NOMO-1 treated with DMSO at 0.1 percent for 48 hours (cell line): Measurements from ENCODE around the gene DOCK11.
A peak's percentile ranks its signal among the peaks of the same experiment; 100 is the strongest.

Experiments used
- DNase-seq: peaks from one replicate; lab custom pipeline; 2025; ENCODE audit not compliant: unreplicated experiment; lab: John Stamatoyannopoulos, UW

DOCK11 gene

DNA sequence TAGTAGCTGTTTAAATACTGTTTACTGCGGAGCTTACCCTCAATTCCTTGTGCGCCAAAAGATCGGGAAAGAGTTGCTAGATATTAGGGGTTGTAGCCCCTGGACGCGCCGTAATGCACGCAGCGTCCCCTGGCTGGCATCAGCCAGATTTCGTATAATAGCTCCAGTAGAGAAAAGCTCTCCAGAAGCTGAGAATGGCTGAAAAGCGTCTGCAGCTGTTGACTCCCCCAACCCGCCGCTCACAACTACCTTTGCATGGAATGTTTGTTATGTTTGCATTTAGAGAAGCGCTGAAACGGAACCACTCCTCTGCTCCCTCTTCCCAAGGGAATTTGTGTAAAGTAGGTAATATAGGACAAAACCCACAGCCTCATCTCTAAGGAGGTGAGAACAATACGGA lies 3.7 kb downstream of the DOCK11 start:
- DNase-seq: no peak

DNA sequence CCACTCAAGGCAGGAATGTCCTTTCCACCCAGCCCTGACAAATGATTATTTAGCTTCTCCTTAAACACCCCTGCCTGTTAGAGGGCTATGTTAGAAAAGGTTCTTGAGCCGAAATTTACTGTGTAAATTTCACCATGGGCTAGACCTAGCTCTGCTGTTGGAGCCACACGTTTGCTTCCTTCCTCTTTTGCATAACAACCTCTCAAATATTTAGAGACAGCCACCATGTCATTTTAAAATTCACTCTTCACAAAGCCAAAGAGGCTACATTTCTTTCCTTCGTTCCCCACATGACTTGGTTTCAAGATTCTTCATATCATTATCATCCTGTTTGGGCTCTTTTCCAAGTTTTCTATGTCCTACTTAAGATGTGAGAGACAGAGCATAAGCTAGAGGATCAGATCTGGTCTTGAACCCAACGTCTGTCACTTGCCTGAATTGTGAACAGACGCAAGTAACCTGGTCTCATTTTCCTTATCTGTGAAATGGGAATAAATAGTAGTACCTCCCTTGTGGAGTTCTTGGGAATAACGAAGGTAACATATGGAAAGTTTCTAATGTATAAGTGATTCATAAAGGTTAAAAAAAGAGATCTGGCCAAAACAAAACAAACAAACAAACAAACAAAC lies 6.7 kb downstream of the DOCK11 start:
- DNase-seq: peak; percentile 78

DNA sequence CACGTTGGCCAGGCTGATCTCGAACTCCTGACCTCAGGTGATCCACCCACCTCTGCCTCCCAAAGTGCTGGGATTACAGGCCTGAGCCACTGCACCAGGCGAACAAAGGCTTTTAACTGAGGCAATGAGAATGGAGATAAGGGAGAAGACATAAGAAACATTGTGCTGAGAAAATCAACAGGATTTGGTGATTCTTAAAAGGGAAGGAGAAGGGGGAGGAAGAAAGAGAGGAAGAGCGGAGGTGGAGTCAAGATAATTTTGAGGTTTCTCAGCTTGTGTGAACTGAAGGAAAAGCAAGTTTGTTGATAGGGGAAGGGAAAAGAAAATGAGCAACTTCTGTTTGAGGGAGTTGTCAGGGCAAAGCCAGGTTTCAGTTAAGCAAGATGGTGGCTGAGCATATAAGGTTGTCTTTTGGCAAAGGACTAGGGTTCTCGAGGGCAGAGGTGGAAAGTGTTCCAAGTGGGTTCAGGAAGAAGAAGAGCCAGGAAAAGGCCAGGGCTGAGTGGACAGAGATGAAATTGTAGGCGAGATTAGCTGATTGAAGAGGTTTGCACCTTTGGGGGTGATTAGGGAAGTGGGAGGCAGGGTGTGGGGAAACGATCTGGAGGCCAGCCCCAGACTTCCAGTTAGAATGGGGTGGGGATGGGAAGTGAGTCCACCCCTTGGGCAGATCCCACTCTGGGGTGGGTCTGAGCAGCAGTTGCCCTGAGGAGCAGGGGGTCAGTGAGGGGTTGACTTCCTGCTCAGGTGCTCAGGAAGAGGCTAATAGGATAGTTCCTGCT lies 7.8 kb downstream of the DOCK11 start:
- DNase-seq: peak; percentile 29

DNA sequence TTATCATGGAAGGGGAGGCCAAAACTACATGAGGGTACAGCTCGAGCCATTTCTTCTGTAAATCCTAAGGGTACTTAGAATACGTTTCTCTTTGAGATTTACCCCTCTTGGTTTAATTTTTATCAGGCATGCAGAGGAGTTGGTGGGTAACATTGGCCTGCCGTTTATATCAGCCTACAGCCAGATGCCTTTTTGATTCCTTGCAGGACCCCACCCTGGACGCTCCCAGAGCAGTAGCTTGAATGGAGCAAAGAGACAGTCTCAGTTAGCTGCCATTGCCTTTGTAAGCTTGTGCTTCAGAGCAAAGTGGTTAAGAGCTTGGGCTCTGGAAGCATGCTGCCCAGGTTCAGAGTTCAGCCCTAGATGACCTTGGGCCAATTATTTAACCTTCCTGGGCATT lies 9.0 kb downstream of the DOCK11 start:
- no peak for DNase-seq

DNA sequence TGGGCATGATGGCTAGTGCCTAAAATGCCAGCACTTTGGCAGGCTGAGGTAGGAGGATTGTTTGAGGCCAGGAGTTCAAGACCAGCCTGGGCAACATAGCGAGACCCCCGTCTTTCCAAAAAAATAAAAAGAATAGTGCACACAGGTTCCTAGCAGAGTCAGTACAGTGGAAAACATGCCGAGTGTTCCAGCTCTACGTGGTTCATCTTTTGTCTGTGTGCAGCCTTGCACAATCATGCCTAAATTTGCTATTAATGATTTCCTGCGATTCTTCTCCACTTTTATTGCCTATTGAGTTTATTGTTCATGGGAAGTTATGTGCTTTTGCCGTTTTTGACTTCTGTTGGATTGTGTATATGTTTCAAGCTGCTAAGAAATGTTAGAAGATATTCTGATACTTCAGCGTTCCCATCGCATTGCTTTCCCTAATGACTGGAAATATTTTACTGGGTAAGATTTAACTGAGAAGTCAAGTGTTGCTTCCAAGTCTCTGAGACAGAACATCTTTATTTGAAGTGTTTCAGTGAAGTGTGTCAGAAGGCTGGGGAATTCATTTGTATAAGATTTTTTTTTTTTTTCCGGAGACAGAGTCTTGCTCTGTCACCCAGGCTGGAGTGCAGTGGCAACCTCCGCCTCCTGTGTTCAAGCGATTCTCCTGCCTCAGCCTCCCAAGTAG lies 11.3 kb downstream of the DOCK11 start:
- no peak for DNase-seq

DNA sequence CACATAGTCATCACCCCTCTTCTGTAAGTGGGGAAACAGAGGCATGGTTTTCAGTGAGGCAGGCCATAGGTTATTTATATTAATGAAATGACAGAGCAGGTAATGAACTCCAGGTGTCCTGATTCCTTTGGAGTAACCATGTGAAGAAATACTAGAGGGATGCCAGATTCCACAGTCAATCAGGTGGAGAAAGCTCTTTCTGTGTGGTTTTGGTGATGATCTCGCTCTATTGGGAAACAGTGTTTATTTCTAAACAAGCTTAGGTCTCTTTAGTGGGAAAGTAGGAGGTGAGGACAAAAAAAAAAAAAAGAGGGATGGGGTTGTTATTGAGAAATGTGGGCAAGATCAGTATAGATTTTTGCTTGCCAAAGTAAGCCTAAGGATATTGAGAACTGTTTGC lies 12.2 kb downstream of the DOCK11 start:
- DNase-seq: no peak

DNA sequence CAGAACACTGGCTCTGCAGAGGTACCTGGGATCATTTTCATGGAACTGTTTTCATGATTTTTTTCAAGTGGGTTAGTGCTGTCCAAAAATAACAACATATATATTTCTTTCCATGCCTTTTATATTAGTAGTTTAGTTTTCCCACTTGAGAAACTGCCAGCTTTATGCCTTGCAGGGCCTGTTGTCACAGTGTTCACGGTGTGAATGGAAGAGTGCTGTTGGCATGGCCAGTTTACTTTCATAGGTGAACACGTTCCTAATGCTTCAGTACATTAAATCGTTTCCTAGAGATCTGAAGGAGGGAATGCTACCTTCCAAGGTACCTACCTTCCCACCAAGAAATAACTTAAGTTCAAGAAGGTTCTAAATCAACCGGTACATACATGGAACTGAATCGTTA lies 12.6 kb downstream of the DOCK11 start:
- no peak for DNase-seq

DNA sequence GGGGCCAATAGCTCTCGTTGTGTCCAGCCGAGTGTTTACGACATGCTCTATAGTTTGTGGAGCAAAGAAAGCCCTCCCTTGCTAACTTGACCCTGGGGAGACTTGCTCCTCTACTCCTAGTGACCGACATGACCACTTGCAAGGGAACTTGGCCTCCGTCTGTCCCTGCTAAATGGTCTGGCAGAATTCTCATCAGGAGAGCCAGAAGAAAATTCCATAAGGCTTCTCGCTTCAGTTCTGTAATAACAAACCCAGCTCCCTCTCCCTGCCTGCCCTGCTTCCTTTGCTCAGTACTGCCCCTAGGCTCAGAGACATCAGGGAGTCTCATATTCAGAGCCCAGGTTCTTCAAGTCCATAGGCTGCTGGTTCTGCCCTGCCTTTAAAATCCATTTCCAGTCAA lies 13.0 kb downstream of the DOCK11 start:
- DNase-seq: no peak

DNA sequence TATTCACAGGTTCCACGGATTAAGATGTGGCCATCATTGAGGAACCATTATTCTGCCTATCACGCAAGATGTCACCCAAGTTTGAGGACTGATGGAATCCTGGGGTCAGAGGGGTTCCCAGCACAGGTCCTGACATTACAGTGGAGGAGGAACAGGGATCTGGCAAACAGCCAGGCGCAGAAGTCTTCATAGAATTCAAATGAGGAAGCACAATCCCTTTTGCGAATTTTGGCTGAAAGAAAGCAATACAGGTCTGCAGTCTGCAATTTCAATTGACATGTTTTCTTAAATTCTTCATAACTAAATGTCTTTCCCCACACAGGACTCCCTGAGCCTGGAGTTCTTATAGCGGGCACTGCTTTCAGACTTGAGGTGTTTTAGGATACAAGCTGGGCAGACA lies 14.5 kb downstream of the DOCK11 start:
- no peak for DNase-seq

DNA sequence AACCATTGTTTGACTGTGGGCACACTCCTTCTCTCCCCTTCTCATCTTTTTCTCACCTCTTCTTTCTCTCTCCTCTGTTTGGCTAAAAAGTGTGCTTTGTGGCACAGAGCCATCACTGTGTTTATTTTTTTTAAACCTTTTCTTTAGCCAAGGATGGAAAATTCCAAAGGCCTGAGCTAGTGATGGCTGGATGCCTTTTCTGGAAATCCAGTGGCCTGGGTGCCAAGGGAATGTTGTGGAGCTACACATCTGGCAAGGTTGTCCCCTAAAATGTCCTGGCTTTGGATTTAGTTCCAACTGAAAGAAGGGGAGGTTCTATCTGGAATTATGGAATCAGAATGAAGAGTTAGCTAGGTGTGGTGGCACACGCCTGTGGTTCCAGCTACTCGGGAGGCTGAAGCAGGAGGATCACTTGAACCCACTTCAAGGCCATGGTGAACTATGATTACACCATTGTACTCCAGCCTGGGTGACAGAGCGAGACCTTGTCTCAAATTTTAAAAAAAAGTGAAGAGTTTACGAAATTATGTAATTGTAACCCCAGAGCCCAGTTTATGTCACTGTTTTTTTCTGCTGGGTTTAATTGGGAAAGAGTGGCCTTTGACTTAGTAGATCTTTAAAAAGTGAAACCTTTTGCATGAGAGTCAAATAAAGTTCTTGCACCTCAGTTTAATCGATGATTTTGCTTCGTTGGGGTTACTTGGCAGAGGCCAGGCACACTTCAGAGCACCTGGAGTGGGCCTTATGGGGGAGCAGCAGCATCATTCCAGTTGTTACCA lies 17.7 kb downstream of the DOCK11 start:
- DNase-seq: no peak

DNA sequence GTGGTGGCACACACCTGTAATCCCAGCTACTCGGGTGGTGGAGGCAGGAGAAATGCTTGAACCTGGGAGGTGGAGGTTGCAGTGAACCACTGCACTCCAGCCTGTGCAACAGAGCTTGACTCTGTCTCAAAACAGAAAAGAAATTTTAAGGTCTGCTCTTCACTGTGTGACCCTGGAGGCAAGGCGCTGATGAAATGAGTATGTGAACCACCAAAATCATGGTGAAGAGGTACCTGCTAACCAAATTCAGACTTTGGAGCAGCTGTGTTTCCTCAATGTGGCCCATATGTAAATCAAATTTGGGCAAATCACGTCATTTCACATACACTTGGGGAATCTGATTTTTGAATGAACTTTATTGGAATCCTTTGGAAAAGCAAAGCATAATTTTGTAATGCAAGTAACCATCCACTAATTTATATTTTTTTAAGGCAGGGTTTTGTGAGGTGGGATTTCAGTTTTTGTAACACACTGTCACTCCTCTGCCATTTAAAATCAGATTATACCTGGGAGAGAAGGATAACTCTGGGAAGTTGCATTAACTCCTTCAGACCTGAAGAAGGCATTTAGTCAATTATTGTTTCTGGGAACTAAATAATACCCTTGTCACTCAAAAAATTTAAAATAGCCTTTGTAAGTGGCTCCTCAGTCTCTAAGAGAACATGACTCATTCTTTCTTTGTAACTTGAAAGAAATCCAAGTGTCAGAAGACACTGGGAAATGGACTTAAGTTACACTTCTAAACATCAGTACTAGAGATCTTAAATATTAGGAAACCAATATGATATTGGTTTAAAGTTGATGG lies 24.0 kb downstream of the DOCK11 start:
- no peak for DNase-seq

DNA sequence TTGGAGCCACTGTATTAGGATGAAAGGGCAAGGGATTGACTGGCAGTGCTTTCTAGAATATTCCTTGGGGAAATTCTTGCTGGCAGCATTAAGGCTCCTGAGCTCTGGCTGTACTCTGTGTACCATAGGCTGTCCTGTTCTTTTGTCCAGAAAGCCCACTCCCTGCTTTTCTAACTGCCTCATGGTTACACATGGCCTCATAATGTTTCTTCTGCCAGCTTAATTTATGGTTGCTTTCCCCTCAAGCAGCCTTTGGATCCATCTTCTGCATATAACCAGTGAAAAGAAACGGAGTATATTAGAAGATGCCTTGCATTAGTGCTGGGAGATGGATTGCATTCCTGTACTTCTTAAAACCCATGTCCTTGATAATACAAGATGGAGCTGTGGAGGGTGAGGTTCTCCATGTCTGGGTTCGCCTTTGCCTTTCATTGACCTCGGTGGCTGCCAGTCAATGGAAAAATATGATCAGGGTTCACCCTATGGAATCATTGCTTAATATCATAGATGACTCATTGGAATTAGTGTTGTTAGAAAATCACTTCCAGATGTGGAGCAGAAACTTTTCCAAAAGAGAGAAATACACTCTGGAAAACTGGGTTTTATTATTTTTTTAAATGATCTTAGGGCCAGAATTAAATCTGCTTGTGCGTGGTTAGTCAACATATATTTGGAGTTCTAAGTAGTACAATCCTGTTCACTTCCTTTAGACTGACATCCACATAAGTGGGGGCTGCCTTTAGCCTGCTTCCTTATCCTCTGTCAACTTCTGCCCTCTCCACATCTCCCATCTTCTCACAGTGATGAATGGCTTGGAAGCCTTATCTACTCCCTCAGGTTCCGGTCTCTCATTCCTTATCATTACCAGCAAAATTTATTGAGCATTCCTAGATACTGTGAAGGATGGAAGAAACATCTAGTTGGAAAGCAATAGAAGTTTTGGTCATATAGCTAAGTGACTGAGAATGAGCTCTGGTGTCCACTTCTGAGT lies 24.9 kb downstream of the DOCK11 start:
- no peak for DNase-seq

DNA sequence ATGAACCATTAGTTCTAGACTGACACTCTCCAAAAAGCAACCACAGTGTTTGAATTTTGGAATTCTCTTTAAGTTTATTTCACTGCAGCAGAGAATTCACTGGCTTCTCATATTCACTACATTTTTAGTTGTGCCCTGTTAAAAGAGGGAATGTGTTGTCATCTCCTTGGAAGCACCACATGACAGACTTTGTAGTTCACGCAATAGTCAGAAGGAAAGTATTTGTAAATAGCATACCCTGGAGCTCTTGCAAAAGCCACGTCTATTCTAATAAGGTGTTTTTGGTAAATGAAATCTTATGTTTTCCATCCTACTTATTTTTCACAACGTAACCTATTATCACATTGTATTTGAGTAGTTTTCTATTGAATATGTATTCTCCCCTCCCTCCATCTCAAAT lies 25.8 kb downstream of the DOCK11 start:
- no peak for DNase-seq

DNA sequence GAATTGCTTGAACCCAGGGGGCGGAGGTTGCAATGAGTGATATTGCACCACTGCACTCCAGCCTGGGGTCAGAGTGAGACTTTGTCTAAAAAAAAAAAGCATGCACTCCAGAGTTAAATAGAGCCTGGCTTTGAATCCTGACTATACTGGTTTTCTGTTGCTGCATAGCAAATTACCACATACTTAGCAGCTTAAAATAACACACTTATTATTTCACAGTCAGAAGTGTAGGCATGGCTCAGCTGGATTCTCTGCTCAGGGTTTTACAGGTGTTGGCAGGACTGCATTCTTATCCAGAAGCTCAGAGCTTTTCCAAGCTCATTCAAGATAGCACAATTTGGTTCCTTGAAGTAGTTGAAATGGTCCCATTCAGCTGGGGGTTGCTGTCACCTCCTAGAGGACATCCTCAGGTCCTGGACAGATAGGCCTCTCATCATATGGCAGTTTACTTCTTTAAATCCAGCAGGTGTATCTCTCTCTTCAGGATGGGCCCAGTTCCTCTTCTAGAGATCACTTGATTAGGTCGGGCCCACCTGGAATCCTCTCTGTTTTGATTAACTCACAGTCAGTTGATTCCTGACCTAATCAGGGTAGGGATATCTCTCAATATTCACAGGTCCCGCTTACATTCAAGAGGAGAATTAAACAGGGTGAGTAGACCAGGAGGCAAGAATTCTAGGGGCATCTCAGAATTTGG lies 26.8 kb downstream of the DOCK11 start:
- no peak for DNase-seq

DNA sequence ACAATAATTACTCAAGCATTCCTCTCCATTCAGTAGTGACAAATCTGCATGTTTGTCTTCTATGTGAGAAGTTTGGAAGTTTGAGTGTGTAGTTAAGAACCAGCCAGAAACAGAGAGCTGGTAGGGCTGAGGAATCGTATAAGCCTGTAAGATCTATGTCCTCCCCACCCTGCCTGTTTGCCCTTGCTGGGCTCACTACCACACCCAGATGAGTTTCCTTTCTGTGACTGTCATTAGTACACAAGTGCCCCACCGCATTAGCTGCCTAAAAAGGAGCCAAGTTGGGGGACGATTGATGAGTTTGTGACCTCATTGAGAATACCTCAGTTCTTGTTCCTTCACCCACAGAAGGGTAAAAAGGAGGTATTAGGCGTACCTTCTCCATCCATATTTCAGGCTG lies 28.3 kb downstream of the DOCK11 start:
- DNase-seq: no peak

DNA sequence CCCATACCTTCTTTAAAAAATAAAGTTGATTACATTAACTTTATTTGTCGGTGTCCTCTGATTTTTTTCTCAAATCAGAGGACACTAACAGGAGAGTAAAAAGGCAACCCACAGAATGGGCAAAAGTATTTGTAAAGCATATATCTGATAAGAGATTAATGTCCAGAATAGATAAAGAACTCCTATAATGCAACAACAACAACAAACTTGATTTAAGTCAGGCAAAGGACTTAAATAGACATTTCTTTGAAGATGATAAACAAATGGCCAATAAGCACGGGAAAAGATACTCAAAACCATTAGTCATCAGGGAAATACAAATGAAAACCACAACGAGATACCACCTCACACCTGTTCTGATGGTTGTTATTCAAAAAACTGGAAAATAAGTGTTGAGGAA lies 28.7 kb downstream of the DOCK11 start:
- no peak for DNase-seq

DNA sequence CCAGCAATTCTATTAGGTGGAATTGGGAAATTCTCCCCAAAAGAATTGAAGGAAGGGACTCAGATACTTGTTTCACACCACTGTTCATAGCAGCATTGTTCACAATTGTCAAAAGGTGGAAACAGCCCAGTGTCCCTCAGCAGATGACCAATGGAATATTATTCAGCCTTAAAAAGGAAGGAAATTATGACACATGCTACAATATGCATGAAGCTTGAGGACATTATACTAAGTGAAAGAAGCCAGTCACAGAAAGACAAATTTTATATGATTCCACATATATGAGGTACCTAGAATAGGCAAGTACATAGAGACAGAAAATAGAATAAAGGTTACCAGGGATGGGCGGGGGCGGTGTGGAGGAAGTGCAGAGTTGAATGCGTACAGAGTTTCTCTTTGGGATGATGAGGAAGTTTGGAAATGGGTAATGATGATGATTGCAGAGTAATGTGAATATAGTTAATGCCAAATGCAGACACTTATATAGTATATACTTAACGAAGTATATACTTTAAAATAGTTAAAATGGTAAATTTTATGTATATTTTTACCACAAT lies 29.6 kb downstream of the DOCK11 start:
- DNase-seq: no peak

DNA sequence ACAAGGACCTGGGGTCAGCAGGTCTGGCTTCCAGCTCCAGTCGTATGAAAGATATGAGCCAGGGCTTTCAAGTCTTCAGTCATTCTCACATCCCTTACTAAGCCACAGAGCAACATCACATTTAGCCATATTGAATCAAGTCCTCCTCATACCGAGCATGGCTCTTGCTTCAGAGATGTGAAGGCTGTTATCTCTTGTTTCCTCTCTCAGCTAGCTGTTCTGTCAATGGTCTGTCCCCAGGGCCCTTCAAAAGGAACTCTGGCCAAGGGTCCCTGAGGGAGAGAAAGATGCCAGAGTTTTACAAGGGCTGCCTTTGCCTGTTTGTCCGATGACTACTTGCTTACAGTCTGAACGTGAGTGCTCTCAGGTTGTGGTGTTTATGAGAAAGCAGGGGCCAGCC lies 30.5 kb downstream of the DOCK11 start:
- DNase-seq: no peak
